BLaER1 (cell line): ENCODE data around the gene EMP1.

Experiments used
- H3K27ac ChIP-seq: shearing (Covaris generic); formaldehyde crosslinking; 2 replicates; pipeline ENCODE4 v1.8.1; 2022
- H3K27me3 ChIP-seq: shearing (Covaris generic); formaldehyde crosslinking; 2 replicates; pipeline ENCODE4 v1.8.1; 2022
- H3K36me3 ChIP-seq: shearing (Covaris generic); formaldehyde crosslinking; 2 replicates; pipeline ENCODE4 v1.8.1; 2022
- H3K4me1 ChIP-seq: shearing (Covaris generic); formaldehyde crosslinking; 2 replicates; pipeline ENCODE4 v1.8.1; 2022
- H3K4me2 ChIP-seq: shearing (Covaris generic); formaldehyde crosslinking; 2 replicates; pipeline ENCODE4 v1.8.1; 2022
- H3K4me3 ChIP-seq: shearing (Covaris generic); formaldehyde crosslinking; 2 replicates; pipeline ENCODE4 v1.8.1; 2022
- H3K9ac ChIP-seq: shearing (Covaris generic); formaldehyde crosslinking; 2 replicates; pipeline ENCODE4 v1.8.1; 2022
- H3K9me3 ChIP-seq: shearing (Covaris generic); formaldehyde crosslinking; 2 replicates; pipeline ENCODE4 v1.8.1; 2022
- H4K20me1 ChIP-seq: shearing (Covaris generic); formaldehyde crosslinking; 2 replicates; pipeline ENCODE4 v1.8.1; 2022
- Cebpa-rat ChIP-seq: shearing (Covaris generic); IDR thresholded peaks from 2 replicates; pipeline ENCODE4 v1.8.1; 2022

EMP1 gene

GRCh38 chr12:13218641-13219040, 22.1 kb downstream of the EMP1 start:
- H3K27me3 ChIP-seq: no peaks in the 10 kb centered on the region
- H3K27ac ChIP-seq: no peak overlapping the region
- H3K36me3 ChIP-seq: no peaks in the 10 kb centered on the region
- no peak overlapping the region for H3K9ac ChIP-seq
- no peaks in the 10 kb centered on the region for H4K20me1 ChIP-seq
- H3K4me2 ChIP-seq: no peak overlapping the region
- no peak overlapping the region for H3K4me3 ChIP-seq
- no peak for TF ChIP-seq Cebpa-rat
- H3K9me3 ChIP-seq: peaks cover 16% of the 10 kb centered on the region
- H3K4me1 ChIP-seq: no peaks in the 10 kb centered on the region

GRCh38 chr12:13219320-13219719, 22.8 kb downstream of the EMP1 start:
- no peak overlapping the region for H3K4me2 ChIP-seq
- no peaks in the 10 kb centered on the region for H3K4me1 ChIP-seq
- no peak overlapping the region for H3K27ac ChIP-seq
- peaks cover 16% of the 10 kb centered on the region for H3K9me3 ChIP-seq
- H3K36me3 ChIP-seq: no peaks in the 10 kb centered on the region
- no peaks in the 10 kb centered on the region for H3K27me3 ChIP-seq
- H3K4me3 ChIP-seq: no peak overlapping the region
- no peak for TF ChIP-seq Cebpa-rat
- H3K9ac ChIP-seq: no peak overlapping the region
- H4K20me1 ChIP-seq: no peaks in the 10 kb centered on the region

- Histone ChIP-seq H3K9ac (no peak overlapping the region), H3K9me3 (peaks cover 14% of the 10 kb centered on the region), H3K4me2 (no peak overlapping the region), H4K20me1 (no peaks in the 10 kb centered on the region), H3K4me3 (no peak overlapping the region), H3K4me1 (no peaks in the 10 kb centered on the region), H3K27ac (no peak overlapping the region), H3K36me3 (no peaks in the 10 kb centered on the region), H3K27me3 (no peaks in the 10 kb centered on the region)
- no peak for TF ChIP-seq Cebpa-rat
Measured at GRCh38 chr12:13220838-13221237, 24.3 kb downstream of the EMP1 start.

- Histone ChIP-seq H3K9me3 (peaks cover 11% of the 10 kb centered on the region), H3K4me1 (no peaks in the 10 kb centered on the region), H4K20me1 (no peaks in the 10 kb centered on the region), H3K27me3 (no peaks in the 10 kb centered on the region), H3K4me2 (no peak overlapping the region), H3K36me3 (no peaks in the 10 kb centered on the region), H3K4me3 (no peak overlapping the region), H3K27ac (no peak overlapping the region), H3K9ac (no peak overlapping the region)
- no peak for TF ChIP-seq Cebpa-rat
Measured at GRCh38 chr12:13222076-13222475, 25.6 kb downstream of the EMP1 start.

- H3K9me3 ChIP-seq: peaks cover 11% of the 10 kb centered on the region
- H3K4me3 ChIP-seq: no peak overlapping the region
- no peaks in the 10 kb centered on the region for H3K36me3 ChIP-seq
- no peaks in the 10 kb centered on the region for H3K4me1 ChIP-seq
- H3K27ac ChIP-seq: no peak overlapping the region
- TF ChIP-seq Cebpa-rat: no peak
- H4K20me1 ChIP-seq: no peaks in the 10 kb centered on the region
- H3K4me2 ChIP-seq: no peak overlapping the region
- H3K27me3 ChIP-seq: no peaks in the 10 kb centered on the region
- no peak overlapping the region for H3K9ac ChIP-seq
Measured at GRCh38 chr12:13223179-13223804, 26.8 kb downstream of the EMP1 start.

GRCh38 chr12:13223941-13224340, 27.4 kb downstream of the EMP1 start:
- no peak overlapping the region for H3K4me2 ChIP-seq
- no peak overlapping the region for H3K4me3 ChIP-seq
- H3K9ac ChIP-seq: no peak overlapping the region
- no peaks in the 10 kb centered on the region for H4K20me1 ChIP-seq
- H3K36me3 ChIP-seq: no peaks in the 10 kb centered on the region
- TF ChIP-seq Cebpa-rat: no peak
- H3K4me1 ChIP-seq: no peaks in the 10 kb centered on the region
- no peak overlapping the region for H3K27ac ChIP-seq
- H3K9me3 ChIP-seq: peaks cover 7% of the 10 kb centered on the region
- no peaks in the 10 kb centered on the region for H3K27me3 ChIP-seq

DNA sequence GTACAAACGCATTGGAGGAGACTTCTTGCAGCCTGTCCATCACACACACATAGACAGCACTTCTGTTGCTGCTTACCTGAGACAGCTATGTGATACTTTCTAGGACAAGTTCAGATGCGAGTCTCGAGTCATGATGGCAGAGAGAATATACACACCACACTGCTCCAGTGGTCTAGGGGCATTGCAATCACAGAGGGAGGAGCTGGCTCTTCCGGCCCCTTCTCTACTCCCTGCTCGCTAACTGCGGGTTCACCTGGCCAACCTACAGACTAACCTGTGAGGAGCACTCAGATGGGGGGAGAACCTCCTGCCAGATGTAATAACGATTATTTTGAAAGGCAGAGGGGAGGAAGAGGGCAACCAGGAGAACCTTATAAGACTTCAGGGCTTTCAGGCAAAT, 30.7 kb downstream of the EMP1 start:
- no peak overlapping the region for H3K27ac ChIP-seq
- no peak for TF ChIP-seq Cebpa-rat
- H3K27me3 ChIP-seq: no peaks in the 10 kb centered on the region
- H3K36me3 ChIP-seq: no peaks in the 10 kb centered on the region
- H3K9me3 ChIP-seq: peaks cover 4% of the 10 kb centered on the region; the same call in 1 of the 2 replicates
- no peaks in the 10 kb centered on the region for H4K20me1 ChIP-seq
- H3K4me1 ChIP-seq: no peaks in the 10 kb centered on the region
- no peak overlapping the region for H3K9ac ChIP-seq
- no peak overlapping the region for H3K4me2 ChIP-seq
- no peak overlapping the region for H3K4me3 ChIP-seq

DNA sequence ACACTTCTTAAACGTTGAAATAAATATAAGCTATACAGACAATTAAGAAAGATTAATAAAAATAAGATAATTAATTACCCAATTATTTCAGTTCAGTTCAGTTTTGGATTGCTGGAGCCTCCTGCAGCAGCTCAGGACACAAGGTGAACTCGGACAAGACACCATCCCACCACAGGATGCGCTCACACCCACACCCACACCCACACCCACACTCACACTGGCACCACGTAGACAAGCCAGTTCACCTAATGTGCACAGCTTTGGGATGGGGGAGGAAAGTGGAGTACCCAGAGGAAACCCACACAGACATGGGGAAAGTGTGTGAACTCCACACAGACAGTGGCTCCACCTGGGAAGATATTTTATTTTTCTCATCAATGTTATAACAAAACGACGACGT, 32.1 kb downstream of the EMP1 start:
- H3K27me3 ChIP-seq: no peaks in the 10 kb centered on the region
- TF ChIP-seq Cebpa-rat: no peak

GRCh38 chr12:13229504-13229903, 33.0 kb downstream of the EMP1 start:
- no peak overlapping the region for H3K27ac ChIP-seq
- no peaks in the 10 kb centered on the region for H3K36me3 ChIP-seq
- no peaks in the 10 kb centered on the region for H3K27me3 ChIP-seq
- H3K4me1 ChIP-seq: no peaks in the 10 kb centered on the region
- TF ChIP-seq Cebpa-rat: no peak
- no peak overlapping the region for H3K4me2 ChIP-seq
- H3K9me3 ChIP-seq: peaks cover 4% of the 10 kb centered on the region; the same call in 1 of the 2 replicates
- H4K20me1 ChIP-seq: no peaks in the 10 kb centered on the region
- no peak overlapping the region for H3K9ac ChIP-seq
- H3K4me3 ChIP-seq: no peak overlapping the region

More for the DNA sequence above, 32.1 kb downstream of the EMP1 start:
- no peaks in the 10 kb centered on the region for H3K4me1 ChIP-seq
- no peak overlapping the region for H3K27ac ChIP-seq
- H3K4me2 ChIP-seq: no peak overlapping the region
- H4K20me1 ChIP-seq: no peaks in the 10 kb centered on the region
- no peaks in the 10 kb centered on the region for H3K36me3 ChIP-seq
- no peak overlapping the region for H3K4me3 ChIP-seq
- H3K9ac ChIP-seq: no peak overlapping the region
- peaks cover 4% of the 10 kb centered on the region; the same call in 1 of the 2 replicates for H3K9me3 ChIP-seq

DNA sequence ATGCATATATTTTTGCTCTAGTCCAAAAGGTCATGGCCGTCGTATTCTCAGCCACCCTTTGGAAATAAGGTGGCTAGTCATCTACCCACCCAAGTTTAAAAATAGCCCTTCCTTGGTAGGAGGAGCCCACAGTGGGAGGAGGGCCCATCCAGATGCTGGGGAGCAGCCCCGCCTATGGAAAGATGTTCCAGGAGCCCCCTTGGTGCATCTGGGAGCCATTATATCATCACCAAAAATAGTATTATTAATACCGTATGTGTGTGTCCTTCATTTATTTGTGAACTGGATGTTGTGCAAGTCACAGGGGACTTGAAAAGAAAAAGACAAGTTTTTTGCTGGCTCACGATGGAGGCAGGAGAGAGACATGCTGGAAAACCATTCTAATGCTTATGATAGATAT, 34.0 kb downstream of the EMP1 start:
- no peak overlapping the region for H3K9ac ChIP-seq
- no peak overlapping the region for H3K4me3 ChIP-seq
- H3K36me3 ChIP-seq: no peaks in the 10 kb centered on the region
- peaks cover 4% of the 10 kb centered on the region; the same call in 1 of the 2 replicates for H3K9me3 ChIP-seq
- no peak overlapping the region for H3K4me2 ChIP-seq
- no peak for TF ChIP-seq Cebpa-rat
- no peaks in the 10 kb centered on the region for H3K27me3 ChIP-seq
- H3K27ac ChIP-seq: no peak overlapping the region
- H4K20me1 ChIP-seq: no peaks in the 10 kb centered on the region
- H3K4me1 ChIP-seq: no peaks in the 10 kb centered on the region
